ENCODE measurements around the gene NOP9. TPM values are rescaled to one million over a fixed set of nuclear protein-coding genes. Genes with fewer than 3 reads are reported as not detected.
"Not testable (repeated sequence)": the region's sequence is repeated elsewhere in the genome, so short reads cannot be mapped to it uniquely, and the experiment has no call there.

NOP9 gene
- total RNA-seq, 1 donor from 2014 or later: 23.7 TPM

GRCh38 chr14:24310265-24310645 lies 10.6 kb downstream of the NOP9 start:
- no peak for DNase-seq

GRCh38 chr14:24310646-24311604 lies 11.3 kb downstream of the NOP9 start, which contains the start of gene LTB4R:
TSS of gene LTB4R (plus strand) at chr14:24311502. CDS start at chr14:24315652, 4,150 bp downstream.
- DNase-seq: peak; percentile 34

- DNase-seq: no peak
Measured at GRCh38 chr14:24311837-24312615, 12.4 kb downstream of the NOP9 start.

GRCh38 chr14:24312736-24313507 lies 13.3 kb downstream of the NOP9 start:
- DNase-seq: no peak

- DNase-seq: no peak
Measured at GRCh38 chr14:24313913-24314312, 14.3 kb downstream of the NOP9 start.

GRCh38 chr14:24314377-24315193 lies 14.9 kb downstream of the NOP9 start:
- DNase-seq: no peak

GRCh38 chr14:24315243-24315806 lies 15.7 kb downstream of the NOP9 start:
- no peak for DNase-seq

- no peak for DNase-seq
Measured at GRCh38 chr14:24315807-24316596, 16.4 kb downstream of the NOP9 start.

GRCh38 chr14:24316597-24316950 lies 16.9 kb downstream of the NOP9 start:
- no peak for DNase-seq

GRCh38 chr14:24317141-24317928 lies 17.7 kb downstream of the NOP9 start:
- DNase-seq: no peak

GRCh38 chr14:24321212-24321975 lies 21.7 kb downstream of the NOP9 start:
- DNase-seq: no peak

- no peak for DNase-seq
Measured at GRCh38 chr14:24322672-24323071, 23.0 kb downstream of the NOP9 start.

GRCh38 chr14:24323341-24323740 lies 23.7 kb downstream of the NOP9 start:
- no peak for DNase-seq

GRCh38 chr14:24324024-24324423 lies 24.4 kb downstream of the NOP9 start:
- DNase-seq: no peak

GRCh38 chr14:24325041-24325530 lies 25.4 kb downstream of the NOP9 start:
- DNase-seq: no peak

- no peak for DNase-seq
Measured at GRCh38 chr14:24325963-24326362, 26.3 kb downstream of the NOP9 start.

GRCh38 chr14:24327303-24327702 lies 27.7 kb downstream of the NOP9 start:
- DNase-seq: no peak

- not testable (repeated sequence) for DNase-seq
Measured at GRCh38 chr14:24327914-24328313, 28.3 kb downstream of the NOP9 start.
